Epithelial cell of prostate (primary cell): Measurements from ENCODE around the gene ABCF3.

Source experiments
- DNase-seq: peaks from one replicate; pipeline ENCODE4 v3.0.0-alpha.2; 2011; ENCODE audit warnings: low read depth, low spot score
- H3K27ac ChIP-seq: fragments of 450-650 bp; 2 replicates; pipeline ENCODE4 v1.5.1; 2017; ENCODE audit warnings: mild to moderate bottlenecking

Gene ABCF3

DNA sequence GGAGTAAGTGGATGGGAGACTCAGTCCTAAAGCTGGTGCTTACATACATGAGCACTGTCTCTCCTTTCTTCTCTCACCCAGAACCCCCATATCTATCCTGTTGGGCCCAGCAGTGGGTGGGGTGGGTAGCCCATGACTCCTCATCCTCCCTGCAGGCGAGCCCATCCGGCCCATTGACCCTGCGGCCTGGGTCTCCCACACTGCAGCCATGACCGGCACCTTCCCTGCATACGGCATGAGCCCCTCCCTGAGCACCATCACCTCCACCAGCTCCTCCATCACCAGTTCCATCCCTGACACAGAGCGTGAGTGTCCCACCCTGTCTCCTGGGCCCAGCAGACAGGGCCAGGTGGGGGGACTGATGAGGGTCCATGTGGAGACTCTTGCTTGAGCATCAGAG is 19.3 kb upstream of the ABCF3 start:
- DNase-seq, result no peak
- H3K27ac ChIP-seq, result no peak overlapping the region

DNA sequence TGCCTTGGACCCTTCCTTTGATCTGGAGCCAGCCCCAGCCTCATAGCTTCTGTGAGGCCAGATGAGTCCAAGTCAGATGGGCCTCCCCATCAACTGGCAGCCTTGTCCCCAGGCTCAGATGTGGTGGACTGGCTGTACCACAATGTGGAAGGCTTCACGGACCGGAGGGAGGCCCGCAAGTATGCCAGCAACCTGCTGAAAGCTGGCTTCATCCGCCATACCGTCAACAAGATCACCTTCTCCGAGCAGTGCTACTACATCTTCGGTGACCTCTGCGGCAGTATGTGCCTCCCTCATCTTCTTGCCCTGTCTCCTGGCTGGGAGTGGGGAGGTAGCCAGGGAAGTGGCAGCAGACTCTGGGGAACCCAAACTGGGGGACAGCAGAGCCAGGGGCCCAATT is 18.2 kb upstream of the ABCF3 start:
- DNase-seq, result no peak
- H3K27ac ChIP-seq, result no peak overlapping the region

DNA sequence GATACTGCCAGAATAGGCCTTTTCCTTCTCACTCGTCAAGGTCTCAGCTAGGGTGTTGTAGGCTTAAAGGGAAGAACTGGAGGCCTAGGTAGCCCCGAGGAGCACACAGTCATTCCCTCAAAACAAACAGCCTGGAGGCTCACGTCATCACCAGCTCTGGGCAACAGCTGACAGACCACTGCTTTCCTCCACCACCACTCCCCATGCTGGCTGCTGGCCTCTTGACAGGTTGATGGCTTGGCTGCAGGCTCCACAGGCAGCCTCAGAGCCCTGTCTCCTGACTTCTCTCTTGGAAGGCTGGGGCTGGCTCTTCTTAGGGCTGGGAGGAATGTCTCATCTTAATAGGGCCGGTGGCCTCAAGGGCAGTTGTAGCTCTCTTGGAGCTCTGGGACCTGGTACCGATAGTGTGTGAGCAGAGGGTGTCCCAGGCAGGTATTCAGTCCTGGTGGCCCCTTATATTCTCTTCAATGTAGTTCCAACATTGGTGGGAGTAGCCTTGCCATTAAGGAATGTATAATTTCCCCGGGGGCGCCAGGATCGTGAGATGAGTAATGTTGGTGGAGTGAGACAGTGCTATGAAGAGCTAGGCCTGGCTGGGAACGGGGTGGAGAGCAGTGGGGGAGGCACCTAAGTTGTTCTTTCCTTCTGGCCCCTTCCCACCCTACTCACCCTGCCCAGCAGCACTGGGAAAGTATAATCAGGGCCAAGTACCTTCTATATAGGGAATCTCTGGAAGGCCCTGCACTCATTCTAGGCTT is 17.5 kb upstream of the ABCF3 start:
- no peak for DNase-seq
- H3K27ac ChIP-seq, result peak overlapping the region; percentile 34

DNA sequence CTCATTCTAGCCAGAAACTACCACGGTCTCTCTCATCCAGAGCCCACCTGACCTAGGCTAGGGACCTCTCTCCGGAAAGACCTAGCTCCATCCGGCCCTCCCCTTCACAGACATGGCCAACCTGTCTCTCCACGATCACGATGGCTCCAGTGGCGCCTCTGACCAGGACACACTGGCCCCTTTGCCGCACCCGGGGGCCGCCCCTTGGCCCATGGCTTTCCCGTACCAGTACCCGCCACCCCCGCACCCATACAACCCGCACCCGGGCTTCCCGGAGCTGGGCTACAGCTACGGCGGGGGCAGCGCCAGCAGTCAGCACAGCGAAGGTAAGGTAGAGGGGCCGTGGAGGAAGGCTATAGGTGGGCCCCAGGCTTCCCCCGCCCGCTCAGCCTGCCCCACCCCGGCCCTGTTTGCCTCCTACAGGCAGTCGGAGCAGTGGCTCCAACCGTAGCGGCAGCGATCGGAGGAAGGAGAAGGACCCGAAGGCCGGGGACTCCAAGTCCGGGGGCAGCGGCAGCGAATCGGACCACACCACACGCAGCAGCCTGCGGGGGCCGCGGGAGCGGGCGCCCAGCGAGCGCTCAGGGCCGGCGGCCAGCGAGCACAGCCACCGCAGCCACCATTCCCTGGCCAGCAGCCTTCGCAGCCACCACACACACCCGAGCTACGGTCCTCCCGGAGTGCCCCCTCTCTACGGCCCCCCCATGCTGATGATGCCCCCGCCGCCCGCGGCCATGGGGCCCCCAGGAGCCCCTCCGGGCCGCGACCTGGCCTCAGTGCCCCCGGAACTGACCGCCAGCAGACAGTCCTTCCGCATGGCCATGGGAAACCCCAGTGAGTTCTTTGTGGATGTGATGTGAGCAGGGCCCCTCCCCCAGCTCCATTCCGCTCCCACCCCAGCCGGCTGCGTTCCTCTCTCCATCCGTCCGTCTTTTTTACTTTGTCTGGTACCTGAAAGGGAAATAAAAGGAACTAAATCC is 15.8 kb upstream of the ABCF3 start:
- no peak overlapping the region for H3K27ac ChIP-seq
- DNase-seq, result no peak

GRCh38 chr3:184171562-184171961 is 14.4 kb upstream of the ABCF3 start:
- DNase-seq, result no peak
- no peak overlapping the region for H3K27ac ChIP-seq

GRCh38 chr3:184172681-184173373 is 13.2 kb upstream of the ABCF3 start:
- DNase-seq, result no peak
- peak overlapping the region; percentile 76 for H3K27ac ChIP-seq

DNA sequence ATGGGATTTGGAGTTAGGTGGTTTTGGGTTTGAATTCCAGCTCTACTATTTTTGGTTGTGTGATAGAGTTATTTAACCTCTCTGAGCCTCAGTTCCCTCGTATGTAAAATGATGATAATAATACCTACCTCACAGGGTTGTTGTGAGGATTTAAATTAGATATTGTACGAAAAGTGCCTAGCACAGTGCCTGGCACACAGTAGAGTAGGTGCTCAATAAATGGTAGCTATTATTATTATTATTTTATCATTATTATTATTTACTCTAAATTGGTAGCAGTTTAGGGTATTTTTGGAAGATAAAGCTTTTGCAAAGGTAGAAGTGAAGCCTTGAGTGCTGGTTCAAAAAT is 12.7 kb upstream of the ABCF3 start:
- H3K27ac ChIP-seq, result peak overlapping the region; percentile 76
- no peak for DNase-seq

DNA sequence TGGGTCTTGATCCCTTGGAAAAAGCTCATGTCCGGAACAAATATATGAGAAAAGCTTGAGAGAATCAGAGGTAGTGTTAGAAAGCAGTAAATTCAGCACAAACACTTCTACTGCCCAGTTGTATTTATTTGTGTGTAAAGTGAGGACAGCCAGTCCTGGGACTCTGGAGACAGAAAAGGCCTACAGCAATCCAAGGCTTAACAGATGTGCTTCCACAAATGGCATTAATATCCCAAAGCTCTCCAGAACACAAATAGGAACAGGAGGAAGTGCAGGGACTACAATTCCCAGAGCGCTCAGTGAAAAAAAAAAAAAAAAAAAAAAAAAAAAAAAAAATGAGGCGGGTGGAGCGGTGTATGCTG is 11.7 kb upstream of the ABCF3 start:
- no peak for DNase-seq
- peak overlapping the region; percentile 76 for H3K27ac ChIP-seq

- peak; percentile 98 for DNase-seq
- H3K27ac ChIP-seq, result peak within 1 kb of the TSS; percentile 76
These were observed 11.1 kb upstream of the ABCF3 start, which contains the start of gene AP2M1 for GRCh38 chr3:184174646-184175492. Gene AP2M1, plus strand, starts transcription at chr3:184174855. Its CDS starts 2,139 bp downstream, at chr3:184176994.

GRCh38 chr3:184175506-184175905 is 10.5 kb upstream of the ABCF3 start:
- no peak for DNase-seq
- H3K27ac ChIP-seq, result peak overlapping the region; percentile 76

DNA sequence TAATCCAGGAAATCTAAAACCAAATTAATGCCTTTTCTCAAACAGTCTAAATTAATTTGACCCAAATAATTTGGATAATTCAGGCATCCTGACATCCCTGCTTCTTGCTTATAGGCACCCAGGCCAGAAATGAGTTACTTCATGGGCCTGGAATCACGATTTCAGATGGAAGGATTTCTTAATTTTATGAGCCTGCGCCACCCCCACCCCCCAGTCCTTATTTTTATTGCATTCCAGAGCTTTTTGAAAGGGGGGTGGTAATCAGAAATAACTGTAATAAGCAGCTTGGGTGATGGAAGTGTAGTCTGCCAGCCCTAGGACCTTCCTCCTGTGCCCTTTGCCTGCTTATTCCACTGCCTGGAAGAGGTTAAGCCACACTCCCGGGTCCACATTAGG is 10.0 kb upstream of the ABCF3 start:
- no peak for DNase-seq
- H3K27ac ChIP-seq, result peak overlapping the region; percentile 76

- no peak for DNase-seq
- peak overlapping the region; percentile 76 for H3K27ac ChIP-seq
These were observed 9.3 kb upstream of the ABCF3 start for GRCh38 chr3:184176377-184177330.

- peak overlapping the region; percentile 76 for H3K27ac ChIP-seq
- DNase-seq, result no peak
These were observed 8.7 kb upstream of the ABCF3 start for GRCh38 chr3:184177331-184177731.

- no peak for DNase-seq
- peak overlapping the region; percentile 76 for H3K27ac ChIP-seq
These were observed 8.2 kb upstream of the ABCF3 start for GRCh38 chr3:184177767-184178306.

DNA sequence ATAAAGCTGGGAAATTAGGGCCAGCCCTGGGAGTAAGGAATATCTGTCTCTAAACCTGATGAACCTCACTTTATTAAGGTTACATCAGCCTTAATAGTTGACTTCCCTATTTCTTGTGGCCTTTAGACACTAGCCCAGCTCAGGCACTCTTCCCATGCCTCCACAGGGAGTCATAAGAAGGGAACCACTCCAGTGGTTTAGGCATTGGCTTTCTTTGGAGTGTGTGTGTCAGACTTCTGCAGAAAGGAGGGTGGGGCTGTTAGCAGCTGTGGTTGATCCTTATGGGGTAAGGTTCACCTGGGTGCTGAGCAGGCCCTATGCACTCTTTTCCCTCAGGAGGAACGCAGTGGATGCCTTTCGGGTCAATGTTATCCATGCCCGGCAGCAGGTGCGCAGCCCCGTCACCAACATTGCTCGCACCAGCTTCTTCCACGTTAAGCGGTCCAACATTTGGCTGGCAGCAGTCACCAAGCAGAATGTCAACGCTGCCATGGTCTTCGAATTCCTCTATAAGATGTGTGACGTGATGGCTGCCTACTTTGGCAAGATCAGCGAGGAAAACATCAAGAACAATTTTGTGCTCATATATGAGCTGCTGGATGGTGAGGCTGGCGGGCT is 7.4 kb upstream of the ABCF3 start:
- no peak overlapping the region for H3K27ac ChIP-seq
- no peak for DNase-seq

DNA sequence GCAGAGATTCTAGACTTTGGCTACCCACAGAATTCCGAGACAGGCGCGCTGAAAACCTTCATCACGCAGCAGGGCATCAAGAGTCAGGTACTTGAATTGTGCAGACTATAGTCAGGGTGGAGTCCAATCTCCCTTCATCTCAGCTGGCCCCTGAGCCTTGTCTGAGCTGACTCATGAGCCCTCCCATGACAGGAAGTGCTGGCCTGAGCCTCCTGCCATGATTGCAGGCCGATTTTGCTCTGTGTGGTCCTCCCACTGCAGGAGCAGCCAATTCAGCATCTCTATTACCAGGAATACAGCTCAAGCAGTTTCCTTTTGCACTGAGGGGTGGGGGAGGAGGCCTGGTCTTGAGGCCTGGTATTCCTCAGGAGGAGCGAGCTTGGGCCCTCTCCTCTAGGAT is 5.8 kb upstream of the ABCF3 start:
- no peak for DNase-seq
- no peak overlapping the region for H3K27ac ChIP-seq

GRCh38 chr3:184181596-184181995 is 4.4 kb upstream of the ABCF3 start:
- DNase-seq, result no peak
- no peak overlapping the region for H3K27ac ChIP-seq

DNA sequence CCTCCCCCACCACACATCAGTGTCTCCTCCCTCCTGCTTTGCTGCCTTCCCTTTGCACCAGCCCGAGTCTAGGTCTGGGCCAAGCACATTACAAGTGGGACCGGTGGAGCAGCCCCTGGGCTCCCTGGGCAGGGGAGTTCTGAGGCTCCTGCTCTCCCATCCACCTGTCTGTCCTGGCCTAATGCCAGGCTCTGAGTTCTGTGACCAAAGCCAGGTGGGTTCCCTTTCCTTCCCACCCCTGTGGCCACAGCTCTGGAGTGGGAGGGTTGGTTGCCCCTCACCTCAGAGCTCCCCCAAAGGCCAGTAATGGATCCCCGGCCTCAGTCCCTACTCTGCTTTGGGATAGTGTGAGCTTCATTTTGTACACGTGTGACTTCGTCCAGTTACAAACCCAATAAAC is 2.3 kb upstream of the ABCF3 start:
- no peak overlapping the region for H3K27ac ChIP-seq
- no peak for DNase-seq
